ENCODE results near the gene SBF2. TPM values are rescaled to one million over a fixed set of nuclear protein-coding genes. Genes with fewer than 3 reads are reported as not detected.

Gene SBF2
- total and polyA plus RNA-seq, 2 of the 13 experiments (the other 11 are each of a cell fraction or from before 2014, with no cell fraction given): 24.0 to 45.8 TPM

GRCh38 chr11:10304495-10305261, 10.7 kb upstream of the SBF2 start, which contains the start of gene ADM (continued):
- no peak for TF ChIP-seq KIAA2018 (CRISPR knock-in tag; IDR thresholded peaks at IDR 0.05; ENCODE audit: borderline replicate concordance)
- TF ChIP-seq LCORL (IDR thresholded peaks at IDR 0.05): no peak
- peak; percentile 71; the same call in 1 of the 2 replicates for TF ChIP-seq LCORL (CRISPR knock-in tag; IDR thresholded peaks at IDR 0.05)
- TF ChIP-seq ZNF784 (CRISPR knock-in tag; IDR thresholded peaks at IDR 0.05; ENCODE audit: borderline replicate concordance): peak; percentile 86
- peak; percentile 30; the same call in 1 of the 2 replicates for TF ChIP-seq CREM (IDR thresholded peaks at IDR 0.05)
- TF ChIP-seq CREM (CRISPR knock-in tag; IDR thresholded peaks at IDR 0.05): no peak
- TF ChIP-seq NRL (CRISPR knock-in tag; IDR thresholded peaks at IDR 0.05; ENCODE audit: borderline replicate concordance): peak; percentile 73; the same call in 1 of the 2 replicates
- TF ChIP-seq E2F2 (CRISPR knock-in tag; IDR thresholded peaks at IDR 0.05; ENCODE audit: borderline replicate concordance): no peak
- no peak for TF ChIP-seq TEF (CRISPR knock-in tag; IDR thresholded peaks at IDR 0.05)
- peak; percentile 62; the same call in 1 of the 2 replicates for TF ChIP-seq ZNF691 (CRISPR knock-in tag; IDR thresholded peaks at IDR 0.05; ENCODE audit: borderline replicate concordance, low read depth)
- no peak; the same call in none of the 2 replicates for TF ChIP-seq FOSL2 (CRISPR knock-in tag; IDR thresholded peaks at IDR 0.05)
- TF ChIP-seq RARA (CRISPR knock-in tag; IDR thresholded peaks at IDR 0.05): peak; percentile 94
- no peak for TF ChIP-seq ZFP90 (CRISPR knock-in tag; IDR thresholded peaks at IDR 0.05; ENCODE audit: borderline replicate concordance)
